Uterus (tissue), 4 donors: ENCODE results near the gene POU4F1. TPM values are rescaled to one million over a fixed set of nuclear protein-coding genes. Genes with fewer than 3 reads are reported as not detected.
"Not testable (repeated sequence)": the region's sequence is repeated elsewhere in the genome, so short reads cannot be mapped to it uniquely, and the experiment has no call there.

Experiments
- DNase-seq, 2 donors: peaks; one replicate each; pipeline ENCODE4 v3.0.0-alpha.2; 2019 to 2020
- H3K27ac ChIP-seq, 2 donors: fragments of 200-600 bp; sonication (generic); 1 replicate in 1 of 2; 2 replicates in 1 of 2; pipeline ENCODE4 v1.5.1; 2016 to 2018
- H3K27me3 ChIP-seq, 2 donors: fragments of 200-600 bp; sonication (generic); one replicate each; pipeline ENCODE4 v1.5.1; 2018 to 2019; ENCODE audit warnings: control low read depth in 1 of 2
- H3K36me3 ChIP-seq, 2 donors: fragments of 200-600 bp; sonication (generic); one replicate each; pipeline ENCODE4 v1.5.1; 2019; ENCODE audit warnings: control low read depth in 1 of 2
- H3K4me1 ChIP-seq, 2 donors: fragments of 200-600 bp; sonication (generic); one replicate each; pipeline ENCODE4 v1.5.1; 2018 to 2019; ENCODE audit warnings: control low read depth in 1 of 2
- H3K4me3 ChIP-seq, 2 donors: fragments of 200-600 bp; sonication (generic); 1 replicate in 1 of 2; 2 replicates in 1 of 2; pipeline ENCODE4 v1.5.1; 2018 to 2019; ENCODE audit warnings: mild to moderate bottlenecking in 1 of 2
- H3K9me3 ChIP-seq, 2 donors: fragments of 200-600 bp; sonication (generic); one replicate each; pipeline ENCODE4 v1.5.1; 2019; ENCODE audit warnings: control low read depth in 1 of 2
- CTCF ChIP-seq, 4 experiments: fragments of 200-600 bp in 2 of 4; fragments of 450-650 bp in 2 of 4; sonication (generic) in 2 of 4; IDR thresholded peaks; one replicate each; pipeline ENCODE4 v1.5.1; 2016 to 2019; ENCODE audit warnings: antibody characterized with exemption in 4 of 4, mild to moderate bottlenecking in 2 of 4, moderate library complexity in 1 of 4
- POLR2A ChIP-seq, 2 donors: fragments of 450-650 bp; IDR thresholded peaks; one replicate each; pipeline ENCODE4 v1.6.1; 2016; ENCODE audit warnings: antibody characterized with exemption in 2 of 2, mild to moderate bottlenecking in 1 of 2, moderate library complexity in 1 of 2
- intact Hi-C: fragments of 100-400 bp; cut with DNase I; formaldehyde crosslinking; loops from one replicate; pipeline ENCODE4 v1.15.1; 2023; ENCODE audit warnings: low total_unique reads
- total RNA-seq, 4 donors: library from RNA; depleted of rRNA in 3 of 4; stranded (reverse); fragments of >200 nt in 3 of 4; gene quantifications; one replicate each; pipeline versions ENCODE4 v1.1.0 to v1.2.4, GENCODE V29; 2014 to 2023
- donor health status: DM: yes; HTN: yes; CAD: no.

POU4F1 gene
- not detected for total RNA-seq

- H3K4me1 ChIP-seq: peaks cover 0 to 21% of the 10 kb centered on the region in 2 donors
- DNase-seq: no peak
- peaks cover 42 to 77% of the 10 kb centered on the region in 2 donors for H3K27me3 ChIP-seq
- intact Hi-C loops: no loop called here
- TF ChIP-seq POLR2A (IDR thresholded peaks at IDR 0.05): no peak
- H3K9me3 ChIP-seq: peaks cover 0 to under 1% of the 10 kb centered on the region in 2 donors
- no peaks in the 10 kb centered on the region for H3K36me3 ChIP-seq
- H3K27ac ChIP-seq: no peak within 1 kb of the TSS
- peak within 1 kb of the TSS in 1 of 2 donors; percentile 25 for H3K4me3 ChIP-seq
These were observed at the start of gene POU4F1 for GRCh38 chr13:78603240-78603957. TSS of gene POU4F1 (minus strand) at chr13:78603552. CDS start at chr13:78603326, 226 bp downstream.

- Histone ChIP-seq H3K27ac (no peak overlapping the region), H3K4me1 (no peaks in the 10 kb centered on the region), H3K4me3 (no peak overlapping the region), H3K9me3 (no peaks in the 10 kb centered on the region), H3K36me3 (no peaks in the 10 kb centered on the region), H3K27me3 (no peaks in the 10 kb centered on the region)
- no peak for DNase-seq
- no peak for TF ChIP-seq POLR2A (IDR thresholded peaks at IDR 0.05)
- TF ChIP-seq CTCF (IDR thresholded peaks at IDR 0.05): no peak
- intact Hi-C loops: no loop called here
These were observed 49.3 kb upstream of the POU4F1 start for GRCh38 chr13:78652651-78653050.

- intact Hi-C loops: no loop called here
- H3K4me1 ChIP-seq: no peaks in the 10 kb centered on the region
- H3K27me3 ChIP-seq: no peaks in the 10 kb centered on the region
- H3K9me3 ChIP-seq: no peaks in the 10 kb centered on the region
- H3K36me3 ChIP-seq: no peaks in the 10 kb centered on the region
- H3K27ac ChIP-seq: no peak overlapping the region
- TF ChIP-seq POLR2A (IDR thresholded peaks at IDR 0.05) (no peak), CTCF (IDR thresholded peaks at IDR 0.05) (no peak)
- H3K4me3 ChIP-seq: no peak overlapping the region
- no peak for DNase-seq
These were observed 47.3 kb upstream of the POU4F1 start for GRCh38 chr13:78650717-78651083.

- TF ChIP-seq CTCF (IDR thresholded peaks at IDR 0.05) (no peak), POLR2A (IDR thresholded peaks at IDR 0.05) (no peak)
- Histone ChIP-seq H3K27ac (no peak overlapping the region), H3K4me3 (no peak overlapping the region), H3K36me3 (no peaks in the 10 kb centered on the region), H3K9me3 (no peaks in the 10 kb centered on the region), H3K4me1 (no peaks in the 10 kb centered on the region), H3K27me3 (no peaks in the 10 kb centered on the region)
- no peak for DNase-seq
- intact Hi-C loops: no loop called here
These were observed 46.8 kb upstream of the POU4F1 start for GRCh38 chr13:78649997-78650716.

GRCh38 chr13:78647109-78647678 lies 43.8 kb upstream of the POU4F1 start:
- intact Hi-C loops, H3K9me3 ChIP-seq, H3K4me1 ChIP-seq, H3K27ac ChIP-seq, H3K27me3 ChIP-seq, DNase-seq, H3K36me3 ChIP-seq, H3K4me3 ChIP-seq: not testable (repeated sequence)

GRCh38 chr13:78638216-78638615 lies 34.9 kb upstream of the POU4F1 start:
- intact Hi-C loops: no loop called here
- Histone ChIP-seq H3K36me3 (no peaks in the 10 kb centered on the region), H3K9me3 (no peaks in the 10 kb centered on the region), H3K4me1 (no peaks in the 10 kb centered on the region), H3K27ac (no peak overlapping the region), H3K4me3 (no peak overlapping the region), H3K27me3 (no peaks in the 10 kb centered on the region)
- DNase-seq: no peak
- TF ChIP-seq CTCF (IDR thresholded peaks at IDR 0.05) (no peak), POLR2A (IDR thresholded peaks at IDR 0.05) (no peak)
